Common myeloid progenitor, CD34-positive (primary cell): ENCODE measurements around the gene SLC6A3.

Experiments
- CTCF ChIA-PET: fragments of 350-600 bp; sonication (Branson Sonifier 250); formaldehyde crosslinking; loops from one replicate; lab custom pipeline; 2021; ENCODE audit warnings: antibody characterized with exemption; lab: Charles Lee
- POLR2A ChIA-PET: fragments of 350-600 bp; sonication (Branson Sonifier 250); formaldehyde crosslinking; loops from one replicate; lab custom pipeline; 2021; ENCODE audit warnings: antibody characterized with exemption; lab: Charles Lee
- DNase-seq, 3 donors: peaks; one replicate each; pipeline versions ENCODE4 v3.0.0 to v3.0.0-alpha.2; 2013
- H3K27ac ChIP-seq, 2 experiments: 1 replicate in 1 of 2; 2 replicates in 1 of 2; pipeline ENCODE4 v1.7.0; 2013; ENCODE audit warnings: inconsistent platforms in 2 of 2, low read length in 2 of 2, mild to moderate bottlenecking in 2 of 2, low read depth in 1 of 2, moderate library complexity in 1 of 2; ENCODE audit not compliant: severe bottlenecking in 2 of 2, insufficient read depth in 1 of 2, poor library complexity in 1 of 2
- H3K27me3 ChIP-seq, 5 experiments: replicated peaks in 2 of 5; 1 replicate in 3 of 5; 2 replicates in 2 of 5; pipeline versions ENCODE4 v1.6.1 to v1.7.0; 2013; ENCODE audit warnings: low read length in 4 of 5, mild to moderate bottlenecking in 2 of 5, moderate library complexity in 2 of 5, inconsistent platforms in 1 of 5; ENCODE audit not compliant: insufficient read depth in 5 of 5, control insufficient read depth in 4 of 5
- H3K36me3 ChIP-seq, 4 experiments: 1 replicate in 2 of 4; 2 replicates in 2 of 4; pipeline versions ENCODE4 v1.6.1 to v1.7.0; 2013; ENCODE audit warnings: low read length in 3 of 4, control low read depth in 1 of 4, mild to moderate bottlenecking in 1 of 4; ENCODE audit not compliant: control insufficient read depth in 4 of 4, insufficient read depth in 4 of 4
- H3K4me1 ChIP-seq, 4 experiments: 1 replicate in 3 of 4; 2 replicates in 1 of 4; pipeline versions ENCODE4 v1.6.1 to v1.7.1; 2013; ENCODE audit warnings: low read length in 3 of 4, mild to moderate bottlenecking in 3 of 4, control low read depth in 1 of 4, inconsistent platforms in 1 of 4, moderate library complexity in 1 of 4; ENCODE audit not compliant: control insufficient read depth in 4 of 4, insufficient read depth in 4 of 4; ENCODE audit errors: control extremely low read depth in 1 of 4
- H3K4me3 ChIP-seq, 7 experiments: 1 replicate in 4 of 7; 2 replicates in 3 of 7; pipeline versions ENCODE4 v1.5.1 to v1.7.0; 2013; ENCODE audit warnings: mild to moderate bottlenecking in 7 of 7, low read length in 6 of 7, moderate library complexity in 6 of 7, inconsistent platforms in 2 of 7, low read depth in 2 of 7, control low read depth in 1 of 7; ENCODE audit not compliant: insufficient read depth in 4 of 7, control insufficient read depth in 1 of 7; ENCODE audit errors: extremely low read depth in 1 of 7
- H3K9me3 ChIP-seq, 5 experiments: 1 replicate in 4 of 5; 2 replicates in 1 of 5; pipeline versions ENCODE4 v1.6.1 to v1.7.1; 2013; ENCODE audit warnings: low read length in 4 of 5, mild to moderate bottlenecking in 2 of 5, inconsistent platforms in 1 of 5, low read depth in 1 of 5, moderate library complexity in 1 of 5; ENCODE audit not compliant: control insufficient read depth in 4 of 5, insufficient read depth in 2 of 5; ENCODE audit errors: control extremely low read depth in 1 of 5
- WGBS: methylation state at CpG from one replicate; pipeline ENCODE4 v1.1.5; 2013; ENCODE audit not compliant: insufficient coverage; 5-methylcytosine and 5-hydroxymethylcytosine counted together

SLC6A3 gene

GRCh38 chr5:1435369-1435768 is 9.9 kb downstream of the SLC6A3 start:
- ChIA-PET POLR2A (no interaction called here), CTCF (no interaction called here)
- Histone ChIP-seq H3K4me3 (no peak overlapping the region), H3K9me3 (peaks cover 0 to 27% (median 3%) of the 10 kb centered on the region in 5 experiments), H3K4me1 (no peaks in the 10 kb centered on the region), H3K27me3 (peaks cover 0 to 26% (median 4%) of the 10 kb centered on the region in 5 experiments), H3K27ac (no peak overlapping the region), H3K36me3 (no peaks in the 10 kb centered on the region)
- WGBS, result 91% methylated on average over 2 of the region's 2 CpGs
- no peak for DNase-seq

GRCh38 chr5:1432296-1432695 is 12.9 kb downstream of the SLC6A3 start:
- H3K9me3 ChIP-seq, result peaks cover 7 to 43% (median 19%) of the 10 kb centered on the region in 5 experiments
- DNase-seq, result no peak
- ChIA-PET CTCF (no interaction called here), POLR2A (no interaction called here)
- H3K27ac ChIP-seq, result no peak overlapping the region
- WGBS, result 96% methylated on average over 13 of the region's 15 CpGs
- no peaks in the 10 kb centered on the region for H3K4me1 ChIP-seq
- H3K36me3 ChIP-seq, result no peaks in the 10 kb centered on the region
- peaks cover 0 to 4% (median 2%) of the 10 kb centered on the region in 5 experiments for H3K27me3 ChIP-seq
- no peak overlapping the region for H3K4me3 ChIP-seq

- H3K27me3 ChIP-seq, result peaks cover 0 to 3% (median 2%) of the 10 kb centered on the region in 5 experiments
- H3K27ac ChIP-seq, result no peak overlapping the region
- DNase-seq, result no peak
- 92% methylated on average over 7 of the region's 8 CpGs for WGBS
- H3K4me1 ChIP-seq, result no peaks in the 10 kb centered on the region
- ChIA-PET POLR2A (no interaction called here), CTCF (no interaction called here)
- H3K36me3 ChIP-seq, result no peaks in the 10 kb centered on the region
- H3K9me3 ChIP-seq, result peaks cover 7 to 43% (median 19%) of the 10 kb centered on the region in 5 experiments
- H3K4me3 ChIP-seq, result no peak overlapping the region
Observed at GRCh38 chr5:1431896-1432295, 13.3 kb downstream of the SLC6A3 start.

GRCh38 chr5:1431021-1431811 is 14.0 kb downstream of the SLC6A3 start:
- POLR2A ChIA-PET, result no interaction called here
- WGBS, result 93% methylated on average over 28 of the region's 33 CpGs
- peaks cover 0 to 3% (median 2%) of the 10 kb centered on the region in 5 experiments for H3K27me3 ChIP-seq

GRCh38 chr5:1430121-1430795 is 15.0 kb downstream of the SLC6A3 start:
- Histone ChIP-seq H3K27ac (no peak overlapping the region), H3K4me1 (no peaks in the 10 kb centered on the region), H3K9me3 (peaks cover 8 to 48% (median 19%) of the 10 kb centered on the region in 5 experiments), H3K36me3 (no peaks in the 10 kb centered on the region), H3K27me3 (peaks cover 0 to 3% (median 2%) of the 10 kb centered on the region in 5 experiments), H3K4me3 (no peak overlapping the region)
- ChIA-PET POLR2A (no interaction called here), CTCF (no interaction called here)
- DNase-seq, result no peak
- WGBS, result 93% methylated on average over 25 of the region's 26 CpGs

More at GRCh38 chr5:1431021-1431811, 14.0 kb downstream of the SLC6A3 start:
- H3K4me3 ChIP-seq, result no peak overlapping the region
- CTCF ChIA-PET, result no interaction called here
- H3K4me1 ChIP-seq, result no peaks in the 10 kb centered on the region
- no peak for DNase-seq
- H3K27ac ChIP-seq, result no peak overlapping the region
- H3K36me3 ChIP-seq, result no peaks in the 10 kb centered on the region
- peaks cover 7 to 43% (median 19%) of the 10 kb centered on the region in 5 experiments for H3K9me3 ChIP-seq

- no peak overlapping the region for H3K4me3 ChIP-seq
- H3K4me1 ChIP-seq, result no peaks in the 10 kb centered on the region
- DNase-seq, result no peak
- WGBS, result 81% methylated on average over 4 of the region's 5 CpGs
- H3K27ac ChIP-seq, result no peak overlapping the region
- POLR2A ChIA-PET, result no interaction called here
- H3K27me3 ChIP-seq, result peaks cover 0 to 3% (median 0%) of the 10 kb centered on the region in 5 experiments
- H3K36me3 ChIP-seq, result no peaks in the 10 kb centered on the region
- CTCF ChIA-PET, result no interaction called here
- peaks cover 9 to 48% (median 19%) of the 10 kb centered on the region in 5 experiments for H3K9me3 ChIP-seq
Observed at GRCh38 chr5:1429496-1429895, 15.7 kb downstream of the SLC6A3 start.

GRCh38 chr5:1429066-1429465 is 16.2 kb downstream of the SLC6A3 start:
- no peak for DNase-seq
- Histone ChIP-seq H3K4me1 (no peaks in the 10 kb centered on the region), H3K4me3 (no peak overlapping the region), H3K9me3 (peaks cover 9 to 48% (median 19%) of the 10 kb centered on the region in 5 experiments), H3K36me3 (no peaks in the 10 kb centered on the region), H3K27ac (no peak overlapping the region), H3K27me3 (peaks cover 0 to 2% (median 0%) of the 10 kb centered on the region in 5 experiments)
- POLR2A ChIA-PET, result no interaction called here
- CTCF ChIA-PET, result no interaction called here
- 89% methylated on average over 5 of the region's 7 CpGs for WGBS
